HepG2 (cell line): ENCODE data around the gene ZNRD2. TPM values are rescaled to one million over a fixed set of nuclear protein-coding genes. Genes with fewer than 3 reads are reported as not detected.

Source experiments
- ARID2 ChIP-seq: sonication (generic); formaldehyde crosslinking; IDR thresholded peaks from 2 replicates; pipeline ENCODE4 v1.8.1; 2022; ENCODE audit warnings: mild to moderate bottlenecking, missing genetic modification reagents, borderline replicate concordance
- ARID3A ChIP-seq: IDR thresholded peaks from 2 replicates; pipeline ENCODE4 v1.6.1; 2012; ENCODE audit warnings: low read depth, low read length, improper control_type of control experiment
- CERS6 ChIP-seq: sonication (generic); formaldehyde crosslinking; IDR thresholded peaks from 2 replicates; pipeline ENCODE4 v1.5.0; 2020; ENCODE audit warnings: missing genetic modification reagents
- CSRNP1 ChIP-seq: sonication (generic); formaldehyde crosslinking; IDR thresholded peaks from 2 replicates; pipeline ENCODE4 v1.8.1; 2023; ENCODE audit warnings: mild to moderate bottlenecking, missing genetic modification reagents
- EED ChIP-seq: sonication (generic); formaldehyde crosslinking; IDR thresholded peaks from 2 replicates; pipeline ENCODE4 v1.5.0; 2020; ENCODE audit warnings: mild to moderate bottlenecking, missing genetic modification reagents
- KDM1A ChIP-seq: IDR thresholded peaks from 2 replicates; pipeline ENCODE4 v1.6.1; 2016; ENCODE audit warnings: missing compliant biosample characterization
- KLF16 ChIP-seq, 2 experiments: sonication (generic) in 1 of 2; formaldehyde crosslinking in 1 of 2; IDR thresholded peaks; 2 replicates each; pipeline versions ENCODE4 v1.6.1 to v1.8.0; 2016 to 2023; ENCODE audit warnings: missing genetic modification reagents in 2 of 2, missing compliant biosample characterization in 1 of 2
- NFE2L1 ChIP-seq: sonication (generic); formaldehyde crosslinking; IDR thresholded peaks from 2 replicates; pipeline ENCODE4 v1.4.0; 2020; ENCODE audit warnings: missing genetic modification reagents, mild to moderate bottlenecking, borderline replicate concordance
- PITX1 ChIP-seq: sonication (generic); formaldehyde crosslinking; IDR thresholded peaks from 2 replicates; pipeline ENCODE4 v1.5.1; 2020; ENCODE audit warnings: mild to moderate bottlenecking, missing genetic modification reagents
- SAFB2 ChIP-seq: sonication (generic); formaldehyde crosslinking; IDR thresholded peaks from 2 replicates; pipeline ENCODE4 v1.5.1; 2020; ENCODE audit warnings: missing genetic modification reagents, low read depth, mild to moderate bottlenecking, borderline replicate concordance
- TFDP1 ChIP-seq: IDR thresholded peaks from 2 replicates; pipeline ENCODE4 v1.6.1; 2016; ENCODE audit warnings: missing compliant biosample characterization, missing genetic modification reagents, borderline replicate concordance
- THAP11 ChIP-seq: IDR thresholded peaks from 2 replicates; pipeline ENCODE4 v1.6.1; 2016; ENCODE audit warnings: missing biosample characterization, missing genetic modification reagents
- TOPORS ChIP-seq: sonication (generic); formaldehyde crosslinking; IDR thresholded peaks from 2 replicates; pipeline ENCODE4 v1.8.0; 2023; ENCODE audit warnings: mild to moderate bottlenecking, missing genetic modification reagents
- ZBTB25 ChIP-seq: IDR thresholded peaks from 2 replicates; pipeline ENCODE4 v1.6.1; 2018; ENCODE audit warnings: missing genetic modification reagents
- ZMYM3 ChIP-seq: sonication (generic); formaldehyde crosslinking; IDR thresholded peaks from 2 replicates; pipeline ENCODE4 v1.5.1; 2020; ENCODE audit warnings: mild to moderate bottlenecking, missing genetic modification reagents
- ZNF205 ChIP-seq: IDR thresholded peaks from 2 replicates; pipeline ENCODE4 v1.6.1; 2018; ENCODE audit warnings: missing biosample characterization, missing genetic modification reagents
- ZNF280D ChIP-seq: sonication (generic); formaldehyde crosslinking; IDR thresholded peaks from 2 replicates; pipeline ENCODE4 v1.5.1; 2020; ENCODE audit warnings: mild to moderate bottlenecking, missing genetic modification reagents
- ZNF558 ChIP-seq: sonication (generic); formaldehyde crosslinking; IDR thresholded peaks from 2 replicates; pipeline ENCODE4 v1.9.0; 2022; ENCODE audit warnings: mild to moderate bottlenecking, missing genetic modification reagents, borderline replicate concordance
- ZNF781 ChIP-seq: sonication (generic); formaldehyde crosslinking; IDR thresholded peaks from 2 replicates; pipeline ENCODE4 v1.5.1; 2020; ENCODE audit warnings: borderline replicate concordance, mild to moderate bottlenecking, missing genetic modification reagents; ENCODE audit errors: not compliant biosample characterization
- polyA plus RNA-seq, 8 experiments: library from polyadenylated mRNA; depleted of rRNA in 3 of 8; stranded (reverse) in 7 of 8; unstranded in 1 of 8; fragments of >200 nt; fragmentation: Illumina TruSeq in 4 of 8; extraction: Trizol in 4 of 8; gene quantifications; 2 replicates each; pipeline versions ENCODE4 v1.2.1 to v1.2.3, GENCODE V29; 2011 to 2016; ENCODE audit warnings: low read depth in 4 of 8, missing spikeins in 1 of 8, mixed read lengths in 1 of 8; ENCODE audit not compliant: insufficient read depth in 1 of 8
- total RNA-seq, 5 experiments: library from RNA; depleted of rRNA; stranded (reverse); fragments of >200 nt; fragmentation: Illumina TruSeq; extraction: Trizol; gene quantifications; 2 replicates each; pipeline ENCODE4 v1.2.3, GENCODE V29; 2016; ENCODE audit warnings: low read depth in 1 of 5

Gene ZNRD2
- total and polyA plus RNA-seq, 2 of the 13 experiments (the other 11 are each of a cell fraction or from before 2014, with no cell fraction given) = 29.2 to 34.0 TPM

GRCh38 chr11:65574109-65574810 lies 4.0 kb downstream of the ZNRD2 start (continued):
- TF ChIP-seq CERS6 (no peak), CSRNP1 (CRISPR knock-in tag) (no peak), ZNF781 (CRISPR knock-in tag) (no peak), KDM1A (CRISPR knock-in tag) (no peak), ZBTB25 (peak; percentile 84; the same call in 1 of the 2 replicates), TFDP1 (CRISPR knock-in tag) (peak; percentile 43; the same call in 1 of the 2 replicates), ZNF280D (CRISPR knock-in tag) (no peak), TOPORS (CRISPR knock-in tag) (no peak), SAFB2 (CRISPR knock-in tag) (no peak), ZNF558 (CRISPR knock-in tag) (no peak), PITX1 (no peak), NFE2L1 (no peak), ARID2 (CRISPR knock-in tag) (no peak), ARID3A (no peak), ZNF205 (CRISPR knock-in tag) (no peak), KLF16 (CRISPR knock-in tag; IDR thresholded peaks at IDR 0.05) (0 out of 4 replicates have a peak, but pooled peaks of 1 of the 2 experiments have one; percentile 33), THAP11 (no peak), EED (CRISPR knock-in tag) (no peak), ZMYM3 (CRISPR knock-in tag) (peak; percentile 91)
